Transverse colon (tissue), 4 donors: Measurements from ENCODE around the gene RLF. TPM values are rescaled to one million over a fixed set of nuclear protein-coding genes. Genes with fewer than 3 reads are reported as not detected.

Experiments used
- DNase-seq: peaks from one replicate; pipeline ENCODE4 v3.0.0-alpha.2; 2019
- H3K27ac ChIP-seq, 4 donors: fragments of 200-600 bp; sonication (generic); 2 replicates each; pipeline ENCODE4 v1.5.1; 2016 to 2018; ENCODE audit warnings: inconsistent platforms in 4 of 4
- H3K27me3 ChIP-seq: fragments of 200-600 bp; sonication (generic); 2 replicates; pipeline ENCODE4 v1.5.1; 2017; ENCODE audit warnings: inconsistent platforms
- H3K36me3 ChIP-seq, 4 donors: fragments of 200-600 bp; sonication (generic); 2 replicates each; pipeline ENCODE4 v1.5.1; 2017 to 2019; ENCODE audit warnings: inconsistent platforms in 4 of 4
- H3K4me1 ChIP-seq, 4 donors: fragments of 200-600 bp; sonication (generic); 2 replicates each; pipeline ENCODE4 v1.5.1; 2017 to 2020; ENCODE audit warnings: inconsistent platforms in 4 of 4
- H3K4me3 ChIP-seq, 4 donors: fragments of 200-600 bp; sonication (generic); 1 replicate in 1 of 4; 2 replicates in 3 of 4; pipeline versions ENCODE4 v1.5.1 to v1.6.1; 2017 to 2019; ENCODE audit warnings: inconsistent platforms in 4 of 4
- H3K9me3 ChIP-seq, 2 donors: fragments of 200-600 bp; sonication (generic); 2 replicates each; pipeline ENCODE4 v1.5.1; 2017 to 2019; ENCODE audit warnings: inconsistent platforms in 2 of 2
- EP300 ChIP-seq: sonication (generic); formaldehyde crosslinking; IDR thresholded peaks from one replicate; pipeline ENCODE4 v1.6.1; 2017; ENCODE audit warnings: antibody characterized with exemption, low read depth
- POLR2A ChIP-seq: fragments of 450-650 bp; IDR thresholded peaks from one replicate; pipeline ENCODE4 v1.6.1; 2016; ENCODE audit warnings: antibody characterized with exemption, mild to moderate bottlenecking, moderate library complexity
- POLR2AphosphoS5 ChIP-seq, 3 donors: sonication (generic); formaldehyde crosslinking; IDR thresholded peaks; one replicate each; pipeline ENCODE4 v1.6.1; 2016; ENCODE audit warnings: antibody characterized with exemption in 3 of 3
- WGBS, 2 donors: methylation state at CpG; one replicate each; pipeline ENCODE4 v1.1.5; 2018; ENCODE audit warnings: low coverage in 1 of 2; 5-methylcytosine and 5-hydroxymethylcytosine counted together
- in situ Hi-C, 4 donors: fragments of 200-750 bp; cut with MboI; loops; one replicate each; pipeline versions ENCODE4 v1.15.0 to v1.15.1; 2017; ENCODE audit warnings: low sequenced_read_pairs in 3 of 4, low pct_ligation_motif_present in 1 of 4, low pct_unique_long_range_greater_than_20kb in 1 of 4
- intact Hi-C: fragments of 100-400 bp; cut with DNase I; formaldehyde crosslinking; loops from one replicate; pipeline ENCODE4 v1.15.1; 2023; ENCODE audit warnings: low total_unique reads
- total RNA-seq, 4 donors: library from RNA; depleted of rRNA; stranded (reverse); fragments of >200 nt; gene quantifications; one replicate each; pipeline ENCODE4 v1.1.0, GENCODE V29; 2016
- TF ChIP-seq, protein P1 (sequence below), 5 experiments: fragments of 200-600 bp in 3 of 5; fragments of 450-650 bp in 2 of 5; sonication (generic) in 3 of 5; IDR thresholded peaks; 1 replicate in 2 of 5; 2 replicates in 3 of 5; pipeline ENCODE4 v1.5.1; 2016 to 2017; ENCODE audit warnings: antibody characterized with exemption in 5 of 5, inconsistent platforms in 3 of 5, mild to moderate bottlenecking in 2 of 5, moderate library complexity in 1 of 5

The RLF gene, protein sequence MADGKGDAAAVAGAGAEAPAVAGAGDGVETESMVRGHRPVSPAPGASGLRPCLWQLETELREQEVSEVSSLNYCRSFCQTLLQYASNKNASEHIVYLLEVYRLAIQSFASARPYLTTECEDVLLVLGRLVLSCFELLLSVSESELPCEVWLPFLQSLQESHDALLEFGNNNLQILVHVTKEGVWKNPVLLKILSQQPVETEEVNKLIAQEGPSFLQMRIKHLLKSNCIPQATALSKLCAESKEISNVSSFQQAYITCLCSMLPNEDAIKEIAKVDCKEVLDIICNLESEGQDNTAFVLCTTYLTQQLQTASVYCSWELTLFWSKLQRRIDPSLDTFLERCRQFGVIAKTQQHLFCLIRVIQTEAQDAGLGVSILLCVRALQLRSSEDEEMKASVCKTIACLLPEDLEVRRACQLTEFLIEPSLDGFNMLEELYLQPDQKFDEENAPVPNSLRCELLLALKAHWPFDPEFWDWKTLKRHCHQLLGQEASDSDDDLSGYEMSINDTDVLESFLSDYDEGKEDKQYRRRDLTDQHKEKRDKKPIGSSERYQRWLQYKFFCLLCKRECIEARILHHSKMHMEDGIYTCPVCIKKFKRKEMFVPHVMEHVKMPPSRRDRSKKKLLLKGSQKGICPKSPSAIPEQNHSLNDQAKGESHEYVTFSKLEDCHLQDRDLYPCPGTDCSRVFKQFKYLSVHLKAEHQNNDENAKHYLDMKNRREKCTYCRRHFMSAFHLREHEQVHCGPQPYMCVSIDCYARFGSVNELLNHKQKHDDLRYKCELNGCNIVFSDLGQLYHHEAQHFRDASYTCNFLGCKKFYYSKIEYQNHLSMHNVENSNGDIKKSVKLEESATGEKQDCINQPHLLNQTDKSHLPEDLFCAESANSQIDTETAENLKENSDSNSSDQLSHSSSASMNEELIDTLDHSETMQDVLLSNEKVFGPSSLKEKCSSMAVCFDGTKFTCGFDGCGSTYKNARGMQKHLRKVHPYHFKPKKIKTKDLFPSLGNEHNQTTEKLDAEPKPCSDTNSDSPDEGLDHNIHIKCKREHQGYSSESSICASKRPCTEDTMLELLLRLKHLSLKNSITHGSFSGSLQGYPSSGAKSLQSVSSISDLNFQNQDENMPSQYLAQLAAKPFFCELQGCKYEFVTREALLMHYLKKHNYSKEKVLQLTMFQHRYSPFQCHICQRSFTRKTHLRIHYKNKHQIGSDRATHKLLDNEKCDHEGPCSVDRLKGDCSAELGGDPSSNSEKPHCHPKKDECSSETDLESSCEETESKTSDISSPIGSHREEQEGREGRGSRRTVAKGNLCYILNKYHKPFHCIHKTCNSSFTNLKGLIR (N-terminal part only)
- total RNA-seq = 10 to 100 TPM; 11.2 to 18.3 (median 13.9) TPM

DNA sequence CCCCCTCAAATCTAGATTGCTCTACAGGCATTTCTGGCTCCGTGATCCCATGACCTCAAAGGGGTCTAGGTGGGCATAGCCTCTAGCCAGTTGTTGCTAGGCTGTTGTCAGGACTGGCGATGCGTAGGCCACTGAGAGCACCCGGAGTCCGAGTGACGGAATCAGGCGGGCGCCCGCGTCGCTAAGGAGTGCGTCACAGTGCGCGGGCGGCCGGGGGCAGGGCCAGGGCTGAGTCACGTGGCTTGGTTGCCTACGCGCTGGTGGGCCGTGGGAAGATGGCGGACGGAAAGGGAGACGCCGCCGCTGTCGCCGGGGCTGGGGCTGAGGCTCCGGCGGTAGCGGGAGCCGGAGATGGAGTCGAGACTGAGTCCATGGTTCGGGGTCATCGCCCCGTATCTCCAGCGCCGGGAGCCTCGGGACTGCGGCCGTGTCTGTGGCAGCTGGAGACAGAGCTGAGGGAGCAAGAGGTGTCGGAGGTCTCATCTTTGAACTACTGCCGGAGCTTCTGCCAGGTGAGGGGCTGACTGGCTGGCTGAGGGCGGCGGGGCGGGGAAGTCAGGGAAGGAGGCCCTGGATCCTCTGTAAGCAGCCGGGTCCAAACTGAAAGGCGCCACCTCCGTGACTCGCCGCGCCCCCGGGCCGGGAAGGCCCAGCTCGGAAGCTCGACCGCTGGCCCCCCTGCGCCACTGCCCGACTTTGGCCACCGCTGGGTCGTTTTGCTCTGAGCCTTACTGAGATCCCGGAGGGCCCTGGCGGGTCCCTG is at the start of gene RLF:
RLF (plus strand) TSS at position 263 of the 763 bp plus-strand sequence; CDS start at position 276, 13 bp downstream.
- Histone ChIP-seq H3K27me3 (no peaks in the 10 kb centered on the region), H3K36me3 (no peaks in the 10 kb centered on the region), H3K4me3 (peak within 1 kb of the TSS; percentile 88 to 99 (median 98)), H3K27ac (peak within 1 kb of the TSS; percentile 92 to 97 (median 95)), H3K4me1 (peaks cover 13 to 36% (median 14%) of the 10 kb centered on the region in 4 donors), H3K9me3 (no peaks in the 10 kb centered on the region)
- TF ChIP-seq, protein P1, sequence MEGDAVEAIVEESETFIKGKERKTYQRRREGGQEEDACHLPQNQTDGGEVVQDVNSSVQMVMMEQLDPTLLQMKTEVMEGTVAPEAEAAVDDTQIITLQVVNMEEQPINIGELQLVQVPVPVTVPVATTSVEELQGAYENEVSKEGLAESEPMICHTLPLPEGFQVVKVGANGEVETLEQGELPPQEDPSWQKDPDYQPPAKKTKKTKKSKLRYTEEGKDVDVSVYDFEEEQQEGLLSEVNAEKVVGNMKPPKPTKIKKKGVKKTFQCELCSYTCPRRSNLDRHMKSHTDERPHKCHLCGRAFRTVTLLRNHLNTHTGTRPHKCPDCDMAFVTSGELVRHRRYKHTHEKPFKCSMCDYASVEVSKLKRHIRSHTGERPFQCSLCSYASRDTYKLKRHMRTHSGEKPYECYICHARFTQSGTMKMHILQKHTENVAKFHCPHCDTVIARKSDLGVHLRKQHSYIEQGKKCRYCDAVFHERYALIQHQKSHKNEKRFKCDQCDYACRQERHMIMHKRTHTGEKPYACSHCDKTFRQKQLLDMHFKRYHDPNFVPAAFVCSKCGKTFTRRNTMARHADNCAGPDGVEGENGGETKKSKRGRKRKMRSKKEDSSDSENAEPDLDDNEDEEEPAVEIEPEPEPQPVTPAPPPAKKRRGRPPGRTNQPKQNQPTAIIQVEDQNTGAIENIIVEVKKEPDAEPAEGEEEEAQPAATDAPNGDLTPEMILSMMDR (IDR thresholded peaks at IDR 0.05) = no peak
- TF ChIP-seq EP300 (peak; percentile 38), POLR2AphosphoS5 (IDR thresholded peaks at IDR 0.05) (peak; percentile 94 to 95 (median 95)), POLR2A (peak; percentile 92)
- WGBS, 2 donors = 0% methylated on average over 14 to 61 of the region's 62 CpGs
- in situ Hi-C loops (no loop called here), intact Hi-C loops (no loop called here)
- peak; percentile 95 for DNase-seq

DNA sequence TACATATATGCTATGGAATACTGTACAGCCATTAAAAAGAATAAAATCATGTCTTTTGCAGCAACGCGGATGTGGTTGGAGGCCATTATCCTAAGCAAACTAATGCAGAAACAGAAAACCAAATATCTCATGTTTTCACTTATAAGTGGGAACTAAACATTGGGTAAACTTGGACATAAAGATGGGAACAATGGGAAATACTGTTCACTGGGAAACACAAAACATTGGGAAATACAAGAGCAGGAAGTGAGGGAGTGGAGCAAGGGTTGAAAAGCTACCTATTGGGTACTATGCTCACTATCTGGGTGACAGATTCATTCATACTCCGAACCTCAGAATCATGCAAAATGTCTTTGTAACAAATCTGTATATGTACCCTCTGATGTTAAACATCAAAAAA is 46.8 kb upstream of the RLF start:
- in situ Hi-C loops = no loop called here
- intact Hi-C loops = no loop called here
- no peak for TF ChIP-seq POLR2AphosphoS5 (IDR thresholded peaks at IDR 0.05)
- no peak for TF ChIP-seq EP300
- TF ChIP-seq, protein P1 (IDR thresholded peaks at IDR 0.05) = no peak
- 88 to 89% methylated on average over 1 to 3 of the region's 3 CpGs for WGBS, 2 donors
- Histone ChIP-seq H3K4me1 (no peaks in the 10 kb centered on the region), H3K27ac (no peak overlapping the region), H3K9me3 (peaks cover 15 to 21% of the 10 kb centered on the region in 2 donors), H3K4me3 (no peak overlapping the region), H3K27me3 (peaks cover 27% of the 10 kb centered on the region), H3K36me3 (no peaks in the 10 kb centered on the region)
- no peak for DNase-seq

DNA sequence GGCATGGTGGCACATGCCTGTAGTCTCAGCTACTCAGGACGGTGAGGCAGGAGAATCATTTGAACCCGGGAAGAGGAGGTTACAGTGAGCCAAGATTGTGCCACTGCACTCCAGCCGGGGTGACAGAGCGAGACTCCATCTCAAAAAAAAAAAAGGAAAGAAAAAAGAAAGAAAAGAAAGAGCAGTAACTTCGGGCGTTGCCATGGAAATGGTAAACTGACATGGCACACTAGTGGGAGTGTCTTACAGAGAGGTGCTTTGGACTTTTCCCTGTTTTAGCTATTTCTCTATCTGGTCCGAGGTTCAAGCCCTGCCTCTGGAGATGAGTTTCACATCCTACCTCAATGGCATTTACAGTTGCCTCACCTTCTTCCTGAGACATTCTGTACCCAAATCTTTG is 41.1 kb upstream of the RLF start:
- TF ChIP-seq POLR2AphosphoS5 (IDR thresholded peaks at IDR 0.05) = no peak
- no peak for TF ChIP-seq POLR2A
- TF ChIP-seq, protein P1 (IDR thresholded peaks at IDR 0.05) = no peak
- TF ChIP-seq EP300 = no peak
- WGBS, 2 donors = 78 to 85% methylated on average over 6 to 7 of the region's 7 CpGs
- Histone ChIP-seq H3K36me3 (no peaks in the 10 kb centered on the region), H3K27me3 (peaks cover 9% of the 10 kb centered on the region), H3K9me3 (no peaks in the 10 kb centered on the region), H3K27ac (no peak overlapping the region), H3K4me1 (no peaks in the 10 kb centered on the region), H3K4me3 (no peak overlapping the region)
- intact Hi-C loops (no loop called here), in situ Hi-C loops (no loop called here)
- no peak for DNase-seq
